HepG2 (cell line): ENCODE data around the gene BBIP1. TPM values are rescaled to one million over a fixed set of nuclear protein-coding genes. Genes with fewer than 3 reads are reported as not detected.

Experiments
- ARNT ChIP-seq: fragments of 450-650 bp; IDR thresholded peaks from 2 replicates; pipeline ENCODE4 v1.6.1; 2017
- ERF ChIP-seq: IDR thresholded peaks from 2 replicates; pipeline ENCODE4 v1.6.1; 2018; ENCODE audit warnings: missing biosample characterization, missing genetic modification reagents
- HIVEP1 ChIP-seq: sonication (generic); formaldehyde crosslinking; IDR thresholded peaks from 2 replicates; pipeline ENCODE4 v1.4.0; 2020; ENCODE audit warnings: mild to moderate bottlenecking, missing genetic modification reagents
- HMGA1 ChIP-seq: sonication (generic); formaldehyde crosslinking; conservative IDR thresholded peaks from 2 replicates; pipeline ENCODE4 v1.4.0; 2020; ENCODE audit warnings: missing genetic modification reagents
- NR2F1 ChIP-seq, 2 experiments: fragments of 450-650 bp in 1 of 2; formaldehyde crosslinking in 1 of 2; IDR thresholded peaks; 2 replicates each; pipeline versions ENCODE4 v1.5.0 to v1.6.1; 2016 to 2020; ENCODE audit warnings: mild to moderate bottlenecking in 1 of 2, missing compliant biosample characterization in 1 of 2, missing genetic modification reagents in 1 of 2, moderate library complexity in 1 of 2
- SP1 ChIP-seq, 2 experiments: fragments of 450-650 bp in 1 of 2; sonication (generic) in 1 of 2; formaldehyde crosslinking in 1 of 2; IDR thresholded peaks; 2 replicates each; pipeline versions ENCODE4 v1.4.0 to v1.6.1; 2016 to 2020; ENCODE audit warnings: missing genetic modification reagents in 1 of 2
- TBX2 ChIP-seq: sonication (generic); formaldehyde crosslinking; IDR thresholded peaks from 2 replicates; pipeline ENCODE4 v1.5.0; 2020; ENCODE audit warnings: missing genetic modification reagents, mild to moderate bottlenecking, borderline replicate concordance
- ZKSCAN5 ChIP-seq: sonication (generic); formaldehyde crosslinking; IDR thresholded peaks from 2 replicates; pipeline ENCODE4 v1.5.1; 2020; ENCODE audit warnings: mild to moderate bottlenecking, missing genetic modification reagents
- ZNF567 ChIP-seq: sonication (generic); formaldehyde crosslinking; IDR thresholded peaks from 2 replicates; pipeline ENCODE4 v1.8.1; 2023; ENCODE audit warnings: mild to moderate bottlenecking, missing genetic modification reagents, borderline replicate concordance
- ZNF644 ChIP-seq: IDR thresholded peaks from 2 replicates; pipeline ENCODE4 v1.6.1; 2016; ENCODE audit warnings: low read depth
- polyA plus RNA-seq, 8 experiments: library from polyadenylated mRNA; depleted of rRNA in 3 of 8; stranded (reverse) in 7 of 8; unstranded in 1 of 8; fragments of >200 nt; fragmentation: Illumina TruSeq in 4 of 8; extraction: Trizol in 4 of 8; gene quantifications; 2 replicates each; pipeline versions ENCODE4 v1.2.1 to v1.2.3, GENCODE V29; 2011 to 2016; ENCODE audit warnings: low read depth in 4 of 8, missing spikeins in 1 of 8, mixed read lengths in 1 of 8; ENCODE audit not compliant: insufficient read depth in 1 of 8
- total RNA-seq, 5 experiments: library from RNA; depleted of rRNA; stranded (reverse); fragments of >200 nt; fragmentation: Illumina TruSeq; extraction: Trizol; gene quantifications; 2 replicates each; pipeline ENCODE4 v1.2.3, GENCODE V29; 2016; ENCODE audit warnings: low read depth in 1 of 5
- TF ChIP-seq, protein P1 (sequence below): sonication (generic); formaldehyde crosslinking; conservative IDR thresholded peaks from 2 replicates; pipeline ENCODE4 v1.8.0; 2022; ENCODE audit warnings: mild to moderate bottlenecking, moderate library complexity, missing genetic modification reagents
- TF ChIP-seq, protein P2 (sequence below): sonication (generic); formaldehyde crosslinking; IDR thresholded peaks from 2 replicates; pipeline ENCODE4 v1.8.0; 2023; ENCODE audit warnings: mild to moderate bottlenecking, missing genetic modification reagents
- TF ChIP-seq, protein P3 (sequence below): IDR thresholded peaks from 2 replicates; pipeline ENCODE4 v1.6.1; 2012; ENCODE audit warnings: inconsistent platforms
- TF ChIP-seq, protein P4 (sequence below): sonication (generic); formaldehyde crosslinking; IDR thresholded peaks from 2 replicates; pipeline ENCODE4 v1.5.0; 2020; ENCODE audit warnings: missing genetic modification reagents
- TF ChIP-seq, protein P5 (sequence below): sonication (generic); formaldehyde crosslinking; IDR thresholded peaks from 2 replicates; pipeline ENCODE4 v1.5.0; 2020; ENCODE audit warnings: mild to moderate bottlenecking, missing genetic modification reagents
- TF ChIP-seq, protein P6 (sequence below): sonication (generic); formaldehyde crosslinking; IDR thresholded peaks from 2 replicates; pipeline ENCODE4 v1.9.0; 2021; ENCODE audit warnings: missing genetic modification reagents, borderline replicate concordance
- TF ChIP-seq, protein P7 (sequence below): sonication (generic); IDR thresholded peaks from 2 replicates; pipeline ENCODE4 v1.6.1; 2016; ENCODE audit warnings: low read depth, borderline replicate concordance
- TF ChIP-seq, protein P8 (sequence below): sonication (generic); formaldehyde crosslinking; IDR thresholded peaks from 2 replicates; pipeline ENCODE4 v1.4.0; 2020; ENCODE audit warnings: mild to moderate bottlenecking, missing genetic modification reagents

The BBIP1 gene
- total and polyA plus RNA-seq, 2 of the 13 experiments (the other 11 are each of a cell fraction or from before 2014, with no cell fraction given) = 18.3 to 24.1 TPM

DNA sequence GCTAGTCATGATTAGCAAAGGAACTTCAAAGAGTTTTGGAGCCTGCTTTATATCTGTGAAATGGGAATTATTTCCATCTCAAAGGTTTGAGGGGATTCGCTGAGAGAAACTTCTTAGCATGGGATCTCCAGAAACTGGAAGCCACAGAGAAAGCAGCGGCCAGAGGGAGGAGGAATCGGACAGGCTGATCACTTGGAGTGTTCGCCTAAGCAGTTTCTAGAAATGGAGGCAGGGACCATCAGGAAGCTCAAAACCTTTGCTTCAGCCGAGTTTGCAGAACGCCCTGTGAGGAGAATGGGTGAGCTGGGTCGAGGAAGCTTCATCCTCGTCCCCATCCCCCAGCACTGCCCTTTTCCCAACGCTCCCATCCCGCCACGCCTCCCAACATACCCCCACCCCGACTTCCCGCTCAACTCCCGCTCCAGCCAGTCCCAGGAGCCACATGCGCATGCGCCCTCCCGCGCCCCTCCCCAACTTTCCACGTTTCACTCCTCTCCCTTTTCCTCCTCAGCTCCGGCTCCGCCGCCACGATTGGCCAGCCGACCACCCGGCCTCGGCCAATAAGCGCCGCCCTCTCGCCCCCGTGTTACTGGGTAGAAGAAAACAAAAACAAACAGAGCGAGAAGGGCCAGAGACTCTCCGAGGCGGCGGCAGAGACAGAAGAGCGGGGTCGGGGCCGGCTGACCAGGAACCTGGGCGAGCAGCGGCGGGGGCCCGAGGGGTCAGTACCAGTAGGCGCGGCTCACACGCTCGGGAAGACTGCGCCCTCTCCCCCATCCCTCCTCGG is 47.5 kb downstream of the BBIP1 start, which contains the start of gene PDCD4 (continued):
- TF ChIP-seq, protein P1, sequence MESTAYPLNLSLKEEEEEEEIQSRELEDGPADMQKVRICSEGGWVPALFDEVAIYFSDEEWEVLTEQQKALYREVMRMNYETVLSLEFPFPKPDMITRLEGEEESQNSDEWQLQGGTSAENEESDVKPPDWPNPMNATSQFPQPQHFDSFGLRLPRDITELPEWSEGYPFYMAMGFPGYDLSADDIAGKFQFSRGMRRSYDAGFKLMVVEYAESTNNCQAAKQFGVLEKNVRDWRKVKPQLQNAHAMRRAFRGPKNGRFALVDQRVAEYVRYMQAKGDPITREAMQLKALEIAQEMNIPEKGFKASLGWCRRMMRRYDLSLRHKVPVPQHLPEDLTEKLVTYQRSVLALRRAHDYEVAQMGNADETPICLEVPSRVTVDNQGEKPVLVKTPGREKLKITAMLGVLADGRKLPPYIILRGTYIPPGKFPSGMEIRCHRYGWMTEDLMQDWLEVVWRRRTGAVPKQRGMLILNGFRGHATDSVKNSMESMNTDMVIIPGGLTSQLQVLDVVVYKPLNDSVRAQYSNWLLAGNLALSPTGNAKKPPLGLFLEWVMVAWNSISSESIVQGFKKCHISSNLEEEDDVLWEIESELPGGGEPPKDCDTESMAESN (CRISPR knock-in tag) = peak; percentile 16; the same call in 1 of the 2 replicates
- TF ChIP-seq ERF (CRISPR knock-in tag) = peak; percentile 58; the same call in 1 of the 2 replicates
- TF ChIP-seq, protein P2, sequence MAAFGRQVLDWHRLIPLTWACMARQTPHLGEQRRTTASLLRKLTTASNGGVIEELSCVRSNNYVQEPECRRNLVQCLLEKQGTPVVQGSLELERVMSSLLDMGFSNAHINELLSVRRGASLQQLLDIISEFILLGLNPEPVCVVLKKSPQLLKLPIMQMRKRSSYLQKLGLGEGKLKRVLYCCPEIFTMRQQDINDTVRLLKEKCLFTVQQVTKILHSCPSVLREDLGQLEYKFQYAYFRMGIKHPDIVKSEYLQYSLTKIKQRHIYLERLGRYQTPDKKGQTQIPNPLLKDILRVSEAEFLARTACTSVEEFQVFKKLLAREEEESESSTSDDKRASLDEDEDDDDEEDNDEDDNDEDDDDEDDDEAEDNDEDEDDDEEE (CRISPR knock-in tag) = no peak
- TF ChIP-seq, protein P3, sequence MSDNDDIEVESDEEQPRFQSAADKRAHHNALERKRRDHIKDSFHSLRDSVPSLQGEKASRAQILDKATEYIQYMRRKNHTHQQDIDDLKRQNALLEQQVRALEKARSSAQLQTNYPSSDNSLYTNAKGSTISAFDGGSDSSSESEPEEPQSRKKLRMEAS = peak; percentile 88
- no peak; the same call in 1 of the 2 replicates for TF ChIP-seq HIVEP1 (CRISPR knock-in tag)
- TF ChIP-seq, protein P4, sequence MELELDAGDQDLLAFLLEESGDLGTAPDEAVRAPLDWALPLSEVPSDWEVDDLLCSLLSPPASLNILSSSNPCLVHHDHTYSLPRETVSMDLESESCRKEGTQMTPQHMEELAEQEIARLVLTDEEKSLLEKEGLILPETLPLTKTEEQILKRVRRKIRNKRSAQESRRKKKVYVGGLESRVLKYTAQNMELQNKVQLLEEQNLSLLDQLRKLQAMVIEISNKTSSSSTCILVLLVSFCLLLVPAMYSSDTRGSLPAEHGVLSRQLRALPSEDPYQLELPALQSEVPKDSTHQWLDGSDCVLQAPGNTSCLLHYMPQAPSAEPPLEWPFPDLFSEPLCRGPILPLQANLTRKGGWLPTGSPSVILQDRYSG (CRISPR knock-in tag) = no peak
- TF ChIP-seq ZNF567 (CRISPR knock-in tag) = no peak
- peak; percentile 93 for TF ChIP-seq ZKSCAN5 (CRISPR knock-in tag)
- TF ChIP-seq TBX2 (CRISPR knock-in tag) = no peak
- TF ChIP-seq HMGA1 (CRISPR knock-in tag) = no peak
- TF ChIP-seq, protein P5, sequence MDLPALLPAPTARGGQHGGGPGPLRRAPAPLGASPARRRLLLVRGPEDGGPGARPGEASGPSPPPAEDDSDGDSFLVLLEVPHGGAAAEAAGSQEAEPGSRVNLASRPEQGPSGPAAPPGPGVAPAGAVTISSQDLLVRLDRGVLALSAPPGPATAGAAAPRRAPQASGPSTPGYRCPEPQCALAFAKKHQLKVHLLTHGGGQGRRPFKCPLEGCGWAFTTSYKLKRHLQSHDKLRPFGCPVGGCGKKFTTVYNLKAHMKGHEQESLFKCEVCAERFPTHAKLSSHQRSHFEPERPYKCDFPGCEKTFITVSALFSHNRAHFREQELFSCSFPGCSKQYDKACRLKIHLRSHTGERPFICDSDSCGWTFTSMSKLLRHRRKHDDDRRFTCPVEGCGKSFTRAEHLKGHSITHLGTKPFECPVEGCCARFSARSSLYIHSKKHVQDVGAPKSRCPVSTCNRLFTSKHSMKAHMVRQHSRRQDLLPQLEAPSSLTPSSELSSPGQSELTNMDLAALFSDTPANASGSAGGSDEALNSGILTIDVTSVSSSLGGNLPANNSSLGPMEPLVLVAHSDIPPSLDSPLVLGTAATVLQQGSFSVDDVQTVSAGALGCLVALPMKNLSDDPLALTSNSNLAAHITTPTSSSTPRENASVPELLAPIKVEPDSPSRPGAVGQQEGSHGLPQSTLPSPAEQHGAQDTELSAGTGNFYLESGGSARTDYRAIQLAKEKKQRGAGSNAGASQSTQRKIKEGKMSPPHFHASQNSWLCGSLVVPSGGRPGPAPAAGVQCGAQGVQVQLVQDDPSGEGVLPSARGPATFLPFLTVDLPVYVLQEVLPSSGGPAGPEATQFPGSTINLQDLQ (CRISPR knock-in tag) = no peak
- TF ChIP-seq, protein P6, sequence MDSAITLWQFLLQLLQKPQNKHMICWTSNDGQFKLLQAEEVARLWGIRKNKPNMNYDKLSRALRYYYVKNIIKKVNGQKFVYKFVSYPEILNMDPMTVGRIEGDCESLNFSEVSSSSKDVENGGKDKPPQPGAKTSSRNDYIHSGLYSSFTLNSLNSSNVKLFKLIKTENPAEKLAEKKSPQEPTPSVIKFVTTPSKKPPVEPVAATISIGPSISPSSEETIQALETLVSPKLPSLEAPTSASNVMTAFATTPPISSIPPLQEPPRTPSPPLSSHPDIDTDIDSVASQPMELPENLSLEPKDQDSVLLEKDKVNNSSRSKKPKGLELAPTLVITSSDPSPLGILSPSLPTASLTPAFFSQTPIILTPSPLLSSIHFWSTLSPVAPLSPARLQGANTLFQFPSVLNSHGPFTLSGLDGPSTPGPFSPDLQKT (CRISPR knock-in tag) = no peak
- TF ChIP-seq ZNF644 (CRISPR knock-in tag) = no peak
- TF ChIP-seq ARNT = no peak
- no peak for TF ChIP-seq NR2F1 (CRISPR knock-in tag; IDR thresholded peaks at IDR 0.05)
- TF ChIP-seq, protein P7, sequence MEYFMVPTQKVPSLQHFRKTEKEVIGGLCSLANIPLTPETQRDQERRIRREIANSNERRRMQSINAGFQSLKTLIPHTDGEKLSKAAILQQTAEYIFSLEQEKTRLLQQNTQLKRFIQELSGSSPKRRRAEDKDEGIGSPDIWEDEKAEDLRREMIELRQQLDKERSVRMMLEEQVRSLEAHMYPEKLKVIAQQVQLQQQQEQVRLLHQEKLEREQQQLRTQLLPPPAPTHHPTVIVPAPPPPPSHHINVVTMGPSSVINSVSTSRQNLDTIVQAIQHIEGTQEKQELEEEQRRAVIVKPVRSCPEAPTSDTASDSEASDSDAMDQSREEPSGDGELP = no peak
- TF ChIP-seq, protein P8, sequence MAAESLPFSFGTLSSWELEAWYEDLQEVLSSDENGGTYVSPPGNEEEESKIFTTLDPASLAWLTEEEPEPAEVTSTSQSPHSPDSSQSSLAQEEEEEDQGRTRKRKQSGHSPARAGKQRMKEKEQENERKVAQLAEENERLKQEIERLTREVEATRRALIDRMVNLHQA (CRISPR knock-in tag) = no peak
- TF ChIP-seq SP1 (IDR thresholded peaks at IDR 0.05) = no peak
- no peak for TF ChIP-seq SP1 (CRISPR knock-in tag; IDR thresholded peaks at IDR 0.05)
